ENCODE results near the gene UGT1A7. TPM values are rescaled to one million over a fixed set of nuclear protein-coding genes. Genes with fewer than 3 reads are reported as not detected.
"Not testable (repeated sequence)": the region's sequence is repeated elsewhere in the genome, so short reads cannot be mapped to it uniquely, and the experiment has no call there.

The UGT1A7 gene
- polyA plus RNA-seq, 4 donors = 0.03 to 0.07 TPM; not detected in 2

DNA sequence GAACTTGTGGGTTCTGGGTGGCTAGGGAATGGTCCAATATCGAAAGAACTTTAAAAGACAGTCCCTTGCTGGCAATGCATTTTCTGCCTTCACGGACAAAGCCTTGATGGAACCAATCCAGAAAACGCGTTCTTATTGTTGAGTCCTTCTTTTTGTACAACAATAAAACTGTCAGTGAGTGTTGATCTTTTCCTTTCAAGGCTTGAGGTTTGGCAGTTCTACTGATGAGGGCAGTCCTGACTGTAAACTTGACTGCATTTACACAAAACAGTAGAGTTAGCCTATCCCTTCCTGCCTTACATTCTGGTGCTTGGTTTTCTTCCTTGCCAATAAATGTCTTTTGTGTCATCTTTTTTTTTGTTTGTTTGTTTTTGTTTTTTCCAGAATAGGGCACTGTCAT, 2.5 kb upstream of the UGT1A7 start:
- DNase-seq (ENCODE audit: low read depth in 4 of 4, low spot score in 3 of 4) = no peak

DNA sequence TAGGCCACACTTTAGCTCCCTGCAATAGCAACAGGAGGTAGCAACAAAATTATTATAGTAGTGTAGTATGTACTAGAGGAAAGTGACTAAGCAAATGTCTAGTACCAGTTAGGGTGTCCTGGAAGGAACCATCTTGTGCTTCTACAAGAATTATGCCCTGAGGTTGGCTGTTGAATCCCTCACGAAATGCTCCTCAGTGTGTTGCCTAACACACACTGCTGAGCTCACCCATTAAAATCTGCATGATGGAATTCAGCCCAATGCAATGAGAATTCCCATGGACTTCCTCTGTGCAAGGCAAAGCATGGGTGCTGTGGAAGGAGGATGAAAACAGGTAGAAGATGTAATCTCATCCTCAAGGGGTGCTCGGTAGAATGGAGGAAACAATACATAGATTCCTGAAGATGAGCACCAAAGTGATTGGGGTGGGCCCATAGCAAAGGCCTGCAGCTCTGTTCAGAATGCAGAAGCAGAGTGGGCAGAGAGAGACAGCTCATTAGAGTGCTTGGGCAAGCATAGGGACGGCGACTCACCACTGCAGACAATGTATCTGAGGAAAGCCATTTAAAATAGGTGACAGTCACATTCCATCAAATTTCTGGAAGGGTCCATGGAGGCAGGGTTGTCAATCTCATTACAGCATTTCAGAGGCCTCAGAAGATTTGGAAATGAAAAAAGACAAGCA, 1.2 kb upstream of the UGT1A7 start:
- no peak for DNase-seq (ENCODE audit: low read depth in 4 of 4, low spot score in 3 of 4)

DNA sequence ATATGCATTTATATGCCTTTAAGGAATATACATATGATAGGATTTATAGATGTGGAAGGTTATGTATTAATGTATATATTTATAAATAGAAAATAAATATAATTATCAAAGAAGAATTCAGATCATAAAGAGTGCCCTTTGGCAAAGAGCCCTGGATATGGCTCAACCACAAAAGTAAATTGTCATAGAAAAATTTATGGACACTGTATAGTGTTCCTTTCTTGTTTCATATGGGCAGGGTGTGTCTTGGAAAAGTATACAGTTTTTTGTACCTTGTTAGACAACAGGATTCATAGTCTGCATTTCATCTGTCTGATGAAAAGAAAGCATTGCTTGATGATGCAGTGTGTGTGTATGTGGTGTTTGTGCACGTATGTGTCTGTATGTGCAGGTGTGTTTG, 2.9 kb downstream of the UGT1A7 start:
- DNase-seq (ENCODE audit: low read depth in 4 of 4, low spot score in 3 of 4) = no peak

DNA sequence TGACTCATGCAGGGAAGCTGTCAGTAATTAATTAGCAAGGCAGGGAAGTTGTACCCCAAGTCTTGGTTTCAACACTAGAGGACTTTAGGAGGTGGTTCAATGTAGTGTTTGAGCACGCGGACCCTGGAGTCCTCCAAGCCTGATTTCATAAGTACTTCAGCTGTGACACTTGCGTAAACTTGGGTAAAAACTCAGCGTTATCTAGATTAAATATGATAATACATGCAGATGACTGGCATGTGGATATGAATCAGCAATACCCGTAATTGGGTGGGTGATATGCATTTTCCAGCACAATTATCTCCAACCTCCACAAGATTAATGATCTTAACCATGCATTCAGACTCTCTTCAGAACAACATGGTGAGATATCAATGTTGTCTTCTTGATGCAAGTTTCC, 5.2 kb downstream of the UGT1A7 start:
- no peak for DNase-seq (ENCODE audit: low read depth in 4 of 4, low spot score in 3 of 4)

DNA sequence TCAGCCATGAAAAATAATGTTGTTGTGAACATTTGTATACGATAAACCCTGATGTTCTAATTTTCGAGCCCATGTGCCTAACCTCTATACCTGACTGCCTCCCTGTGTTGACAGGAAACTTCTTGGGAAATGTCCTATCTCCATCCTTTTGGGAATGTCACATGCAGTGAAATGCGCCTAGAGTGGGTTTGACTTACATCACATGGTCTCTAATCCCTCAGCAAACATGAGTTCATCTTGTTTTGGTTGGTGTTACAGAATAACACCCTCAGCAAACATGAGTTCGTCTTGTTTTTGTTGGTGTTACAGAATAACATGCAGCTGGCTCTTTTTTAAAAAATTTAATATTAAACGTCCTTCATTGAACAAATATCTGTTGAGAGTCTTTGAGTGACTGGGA, 6.6 kb downstream of the UGT1A7 start:
- DNase-seq (ENCODE audit: low read depth in 4 of 4, low spot score in 3 of 4) = no peak

DNA sequence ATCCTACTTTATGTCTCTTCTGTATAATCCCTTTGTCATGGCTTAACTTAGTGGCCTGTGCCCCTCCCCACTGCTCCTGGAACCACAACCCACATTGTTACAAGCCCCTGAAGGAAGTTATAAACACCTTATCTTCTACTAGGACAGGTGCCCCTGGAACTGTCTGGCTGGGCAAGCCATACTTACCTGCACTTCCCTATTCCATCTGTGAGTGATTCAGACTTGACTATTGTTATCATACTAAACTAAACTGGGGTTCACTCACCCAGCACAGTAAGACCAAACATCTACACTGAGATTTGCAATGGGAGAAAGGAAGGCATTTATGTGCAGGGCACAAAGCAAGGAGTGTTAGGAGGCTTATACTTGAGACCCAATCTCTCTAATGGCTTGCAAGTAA, 7.3 kb downstream of the UGT1A7 start:
- no peak for DNase-seq (ENCODE audit: low read depth in 4 of 4, low spot score in 3 of 4)

DNA sequence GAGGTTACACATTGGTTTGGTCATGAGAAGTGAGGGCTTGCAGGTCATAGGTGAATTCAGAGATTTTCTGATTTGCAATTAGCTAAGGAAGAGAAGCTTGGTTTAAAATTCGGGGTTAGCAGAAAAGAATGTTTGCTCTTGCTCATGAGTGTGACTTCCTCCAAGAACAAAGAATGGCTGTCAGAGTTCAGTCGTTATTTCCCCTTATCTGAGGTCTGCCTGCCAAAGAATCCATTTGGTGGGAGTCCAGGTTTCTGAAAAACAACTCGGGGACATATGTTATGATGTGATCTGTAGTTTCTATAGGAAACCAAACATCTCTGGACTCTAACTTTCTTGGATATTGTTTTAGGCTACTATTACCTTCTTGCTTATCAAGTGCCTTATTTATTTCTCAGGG, 7.8 kb downstream of the UGT1A7 start:
- no peak for DNase-seq (ENCODE audit: low read depth in 4 of 4, low spot score in 3 of 4)

DNA sequence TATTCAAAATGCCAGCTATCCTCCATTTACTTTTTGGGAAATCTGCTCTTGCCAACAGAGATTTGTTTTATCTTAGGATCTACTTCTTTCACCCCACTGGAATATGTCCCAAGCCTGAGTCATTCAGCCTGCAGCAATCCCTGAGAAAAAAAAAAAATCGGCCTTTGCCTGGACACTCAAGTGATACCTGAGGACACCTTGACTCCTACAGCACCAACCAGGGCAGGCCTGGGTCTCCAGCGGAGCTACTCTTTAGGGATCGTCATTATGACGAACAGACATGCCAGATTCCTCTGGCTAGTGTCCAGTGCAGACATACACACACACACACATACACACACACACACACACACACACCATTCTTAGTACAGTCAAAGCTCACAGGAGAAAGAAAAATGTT, 8.7 kb downstream of the UGT1A7 start:
- no peak for DNase-seq (ENCODE audit: low read depth in 4 of 4, low spot score in 3 of 4)

DNA sequence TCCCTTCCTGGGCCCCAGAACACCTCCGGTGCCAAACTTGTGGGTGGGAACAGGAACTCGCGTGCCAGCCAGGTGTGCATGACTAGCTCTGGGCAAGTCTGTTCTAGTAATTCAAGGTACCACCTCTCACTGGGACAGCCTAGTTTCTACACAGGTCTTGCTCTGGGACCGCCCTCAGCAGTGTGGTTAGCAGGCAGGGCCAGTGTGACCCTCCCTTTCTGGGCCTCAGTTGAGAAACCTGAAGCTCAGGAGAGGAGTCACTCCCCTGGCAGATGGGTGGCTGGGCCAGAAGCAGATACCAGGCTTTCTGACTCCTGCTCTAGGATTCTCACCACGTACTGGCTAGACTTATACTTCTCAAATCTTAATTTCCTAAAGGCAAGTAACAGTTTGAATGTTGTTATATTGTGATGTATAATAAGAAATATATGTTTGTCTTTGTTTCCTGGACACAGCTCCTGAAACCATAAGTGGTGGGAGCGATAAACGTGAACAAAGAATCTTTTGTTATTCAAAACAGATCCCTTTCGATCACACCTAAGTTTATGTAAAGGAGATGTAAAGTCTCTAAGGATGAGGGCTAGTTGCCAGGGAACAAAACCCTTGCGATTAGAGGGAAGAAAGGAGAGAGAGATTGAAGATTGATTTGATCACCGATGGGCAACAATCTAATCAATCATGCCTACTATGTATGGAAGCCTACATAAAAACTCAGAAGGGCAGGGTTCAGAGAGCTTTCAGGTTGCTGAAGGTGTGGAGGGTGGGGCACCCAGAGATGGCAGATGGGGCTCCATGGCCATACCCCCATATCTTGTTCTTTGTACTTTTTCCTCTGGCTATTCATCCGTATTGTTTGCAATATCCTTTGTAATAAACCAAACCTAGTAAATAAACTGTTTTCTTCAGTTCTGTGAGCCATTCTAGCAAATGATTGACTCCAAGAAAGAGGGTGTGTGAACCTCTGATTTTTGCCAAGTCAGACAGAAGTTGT, 10.0 kb downstream of the UGT1A7 start:
- DNase-seq (ENCODE audit: low read depth in 4 of 4, low spot score in 3 of 4) = no peak

DNA sequence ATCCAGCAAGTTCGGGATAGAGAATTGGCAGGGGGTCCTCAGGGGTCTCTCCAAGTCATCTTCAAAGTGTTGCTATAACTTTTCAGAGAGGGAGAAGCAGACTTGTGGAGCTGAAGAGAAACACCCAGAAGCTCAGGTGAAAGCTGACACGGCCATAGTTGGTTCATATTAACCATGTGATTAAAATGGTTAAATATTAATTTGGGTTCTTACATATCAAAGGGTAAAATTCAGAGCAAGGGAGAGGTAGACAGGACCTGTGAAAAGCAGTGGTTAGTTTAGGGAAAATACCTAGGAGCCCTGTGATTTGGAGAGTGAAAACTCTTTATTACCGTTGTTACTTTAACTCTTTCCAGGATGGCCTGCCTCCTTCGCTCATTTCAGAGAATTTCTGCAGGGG, 10.9 kb downstream of the UGT1A7 start, which contains the start of gene UGT1A6:
Gene UGT1A6 (plus strand): TSS at position 243 of the 400 bp plus-strand sequence. CDS start 115 bp downstream, at position 358.
- DNase-seq (ENCODE audit: low read depth in 4 of 4, low spot score in 3 of 4) = no peak

DNA sequence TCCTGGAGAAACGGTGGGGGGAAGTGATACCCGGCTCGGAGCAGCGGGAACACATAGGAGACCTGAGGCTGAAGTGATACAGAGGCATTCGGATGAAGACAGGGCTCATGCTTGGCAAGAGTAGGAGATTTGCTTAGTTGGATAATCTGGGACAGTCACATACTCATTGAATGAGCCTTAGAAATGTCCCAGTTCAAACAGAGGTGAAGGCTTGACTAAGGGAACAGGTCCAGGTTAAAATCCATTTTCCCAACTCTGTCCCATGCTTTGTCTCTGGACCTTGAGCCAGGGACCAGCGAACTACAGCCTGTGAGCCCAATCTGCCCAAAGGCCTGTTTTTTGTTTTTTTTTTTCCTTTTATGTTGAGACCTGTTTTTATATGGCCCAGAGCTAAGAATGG, 12.3 kb downstream of the UGT1A7 start:
- no peak for DNase-seq (ENCODE audit: low read depth in 4 of 4, low spot score in 3 of 4)

DNA sequence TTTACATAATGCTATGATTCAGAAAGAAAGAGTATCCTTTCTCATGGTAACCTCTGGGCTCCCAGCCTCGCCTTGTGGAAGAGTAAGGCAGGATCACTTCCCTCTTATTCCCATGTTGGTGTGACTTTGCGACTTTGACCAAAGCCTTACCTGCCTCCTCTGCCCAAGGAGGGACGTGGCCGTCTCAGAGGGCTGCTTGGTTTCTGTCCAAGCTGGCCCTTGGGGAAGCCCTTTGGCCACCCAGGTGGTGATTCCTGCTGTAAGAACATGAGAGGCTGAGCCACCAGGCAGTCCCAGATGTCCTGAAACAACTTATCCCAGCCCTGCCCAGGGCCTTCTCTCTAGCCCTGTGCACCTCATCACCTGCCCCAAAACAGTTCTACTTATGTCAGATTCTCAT, 17.0 kb downstream of the UGT1A7 start:
- DNase-seq (ENCODE audit: low read depth in 4 of 4, low spot score in 3 of 4) = no peak

DNA sequence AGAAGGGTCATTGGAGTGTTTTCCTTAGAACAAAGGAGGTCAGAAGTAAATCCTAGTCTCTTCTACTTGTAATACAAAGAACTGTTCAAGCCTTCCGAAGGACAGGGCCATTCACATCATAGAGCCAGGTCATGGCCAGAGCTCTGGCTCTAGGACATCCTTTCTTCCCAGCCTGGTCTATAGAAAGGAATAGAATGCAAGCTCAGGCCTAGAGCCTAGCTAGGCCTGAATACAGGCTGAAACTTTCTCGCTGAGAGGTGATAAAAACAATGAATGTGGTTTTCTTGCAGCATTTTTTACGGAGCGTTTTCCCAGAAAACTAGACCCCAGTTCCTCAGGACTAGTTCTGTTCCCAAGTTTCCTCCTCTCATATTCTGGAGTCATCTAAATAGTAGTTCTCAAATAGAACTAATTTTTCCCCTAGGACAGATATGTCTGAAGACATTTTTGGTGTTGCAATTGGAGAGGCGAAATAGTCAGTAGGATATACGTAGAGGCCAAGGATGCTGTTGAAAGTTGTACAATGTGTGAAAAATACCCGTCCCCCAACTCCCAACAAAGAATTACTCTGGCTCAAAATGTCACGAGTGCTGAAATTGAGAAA, 17.8 kb downstream of the UGT1A7 start:
- no peak for DNase-seq (ENCODE audit: low read depth in 4 of 4, low spot score in 3 of 4)

DNA sequence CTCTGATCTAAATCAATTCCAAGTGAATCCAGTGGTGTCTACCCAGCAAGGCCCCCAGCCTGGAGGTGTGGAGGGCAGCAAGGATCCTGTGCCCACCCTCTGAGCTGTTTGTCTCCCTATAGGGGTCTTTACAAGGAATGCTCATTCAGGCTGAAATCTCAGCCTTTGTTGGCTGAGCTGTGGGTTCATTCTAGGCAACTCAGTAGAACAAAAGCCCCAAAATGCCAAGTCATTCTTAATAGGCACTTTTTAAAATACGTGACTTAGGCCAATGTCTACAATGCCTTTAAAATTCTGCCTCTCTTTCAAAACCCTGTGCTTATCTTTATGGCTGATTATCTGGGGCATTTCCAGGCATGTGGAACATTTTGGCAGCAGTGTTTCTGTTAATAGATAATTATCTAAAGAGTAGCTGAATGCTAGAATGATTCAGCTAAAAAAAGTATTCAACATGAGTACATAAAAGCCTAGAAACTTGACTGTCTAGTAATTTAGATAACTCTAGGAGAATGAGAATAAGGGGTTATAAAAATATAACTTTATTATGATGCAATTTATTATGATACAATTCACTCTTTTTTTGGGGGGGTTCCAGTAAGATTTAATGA, 18.4 kb downstream of the UGT1A7 start:
- DNase-seq (ENCODE audit: low read depth in 4 of 4, low spot score in 3 of 4) = peak in 1 of 4 donors; percentile 29

DNA sequence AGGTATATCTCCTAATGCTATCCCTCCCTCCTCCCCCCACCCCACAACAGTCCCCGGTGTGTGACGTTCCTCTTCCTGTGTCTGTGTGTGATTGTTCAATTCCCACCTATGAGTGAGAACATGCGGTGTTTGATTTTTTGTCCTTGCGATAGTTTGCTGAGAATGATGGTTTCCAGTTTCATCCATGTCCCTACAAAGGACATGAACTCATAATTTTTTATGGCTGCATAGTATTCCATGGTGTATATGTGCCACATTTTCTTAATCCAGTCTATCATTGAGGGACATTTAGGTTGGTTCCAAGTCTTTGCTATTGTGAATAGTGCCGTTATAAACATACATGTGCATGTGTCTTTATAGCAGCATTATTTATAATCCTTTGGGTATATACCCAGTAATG, 19.1 kb downstream of the UGT1A7 start:
- DNase-seq (ENCODE audit: low read depth in 4 of 4, low spot score in 3 of 4) = not testable (repeated sequence)

DNA sequence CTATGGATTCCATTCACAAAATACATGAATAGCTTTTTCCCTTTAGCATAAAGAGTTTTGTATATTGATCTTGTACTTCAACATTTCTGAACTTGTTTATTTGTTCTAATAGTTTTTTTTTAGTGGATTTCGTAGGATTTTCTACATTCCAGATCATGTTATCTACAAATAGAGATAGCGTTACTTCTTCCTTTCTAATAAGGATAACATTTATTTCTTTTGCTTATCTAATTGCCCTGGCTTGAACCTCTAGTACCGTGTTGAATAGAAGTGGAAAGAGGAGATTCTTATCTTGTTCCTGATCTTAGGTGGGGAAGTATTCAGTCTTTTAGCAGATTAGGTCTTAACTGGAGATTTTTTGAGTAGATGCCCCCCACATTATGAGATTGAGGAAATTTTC, 20.5 kb downstream of the UGT1A7 start:
- DNase-seq (ENCODE audit: low read depth in 4 of 4, low spot score in 3 of 4) = no peak

DNA sequence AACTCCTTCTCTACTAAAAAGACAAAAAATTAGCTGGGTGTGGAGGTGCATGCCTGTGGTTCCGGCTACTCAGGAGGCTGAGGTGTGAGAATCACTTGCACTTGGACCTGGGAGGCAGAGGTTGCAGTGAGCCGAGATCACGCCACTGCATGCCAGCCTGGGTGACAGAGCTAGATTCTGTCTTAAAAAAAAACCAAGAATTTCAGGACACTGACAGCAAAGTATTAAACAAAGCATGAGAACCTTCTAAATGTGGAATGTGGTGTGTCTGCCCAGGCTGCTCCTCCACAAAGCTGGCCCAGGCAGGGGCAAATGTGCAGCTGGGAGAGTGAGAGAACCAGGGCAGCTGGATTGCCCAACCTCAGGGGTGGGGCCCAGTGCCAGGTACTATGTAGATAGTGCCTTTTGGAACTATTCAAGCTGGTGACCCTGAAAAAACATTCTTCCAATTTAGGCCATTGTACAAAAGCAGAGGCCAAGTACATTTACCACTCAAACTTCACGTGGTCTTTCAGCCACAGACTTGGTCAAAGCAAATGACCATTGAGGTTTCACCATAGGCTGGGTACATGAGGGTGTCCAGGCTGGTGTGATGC, 24.3 kb downstream of the UGT1A7 start:
- no peak for DNase-seq (ENCODE audit: low read depth in 4 of 4, low spot score in 3 of 4)

DNA sequence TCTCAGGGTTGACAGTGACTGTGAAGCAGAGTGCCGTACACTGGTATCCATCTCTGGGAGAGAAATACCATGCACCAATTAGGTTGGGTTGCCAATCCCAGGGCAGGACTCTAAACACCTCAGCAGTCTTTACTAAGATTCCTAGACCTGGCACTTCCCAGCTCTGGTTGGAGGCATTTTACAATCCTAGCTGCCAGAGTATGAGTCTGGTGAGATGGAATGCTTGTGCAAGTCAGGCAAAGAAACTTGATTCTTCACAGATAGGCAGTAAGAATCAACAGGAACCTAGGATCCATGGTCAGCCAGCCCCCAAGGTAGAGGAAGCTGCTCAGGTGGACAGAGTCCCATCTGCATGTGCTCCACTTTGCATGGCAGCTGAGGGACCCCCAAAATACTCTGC, 25.0 kb downstream of the UGT1A7 start:
- DNase-seq (ENCODE audit: low read depth in 4 of 4, low spot score in 3 of 4) = no peak

DNA sequence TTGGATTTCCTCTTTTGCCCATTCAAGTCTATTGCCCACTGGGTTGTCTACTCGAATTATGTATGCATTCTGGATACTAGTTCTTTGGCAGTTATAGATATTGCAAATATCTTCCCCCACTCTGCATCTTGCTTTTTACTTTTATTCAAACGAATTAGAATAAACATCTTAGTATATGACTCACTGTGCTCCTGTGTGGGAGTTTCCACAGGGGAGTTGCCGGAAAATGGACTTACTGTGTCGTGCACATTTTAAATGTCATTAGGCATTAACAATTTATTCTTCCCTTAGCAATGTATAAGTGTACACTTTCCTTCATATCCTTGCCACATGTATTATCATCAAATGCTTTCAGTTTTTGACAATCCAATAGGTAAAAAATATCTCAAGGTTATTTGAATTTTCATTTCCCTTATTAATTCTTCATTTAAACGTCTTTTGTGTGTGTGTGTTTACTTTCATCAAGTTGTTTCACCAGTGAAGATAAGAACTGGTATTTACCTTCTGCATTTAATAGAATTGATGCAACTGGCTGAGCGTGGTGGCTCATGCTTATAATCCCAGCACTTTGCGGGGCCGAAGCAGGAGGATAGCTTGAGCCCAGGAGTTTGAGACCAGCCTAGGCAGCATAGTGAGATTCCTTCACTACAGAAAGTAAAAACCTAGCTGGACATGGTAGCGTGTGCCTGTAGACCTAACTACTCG, 26.4 kb downstream of the UGT1A7 start:
- DNase-seq (ENCODE audit: low read depth in 4 of 4, low spot score in 3 of 4) = no peak

DNA sequence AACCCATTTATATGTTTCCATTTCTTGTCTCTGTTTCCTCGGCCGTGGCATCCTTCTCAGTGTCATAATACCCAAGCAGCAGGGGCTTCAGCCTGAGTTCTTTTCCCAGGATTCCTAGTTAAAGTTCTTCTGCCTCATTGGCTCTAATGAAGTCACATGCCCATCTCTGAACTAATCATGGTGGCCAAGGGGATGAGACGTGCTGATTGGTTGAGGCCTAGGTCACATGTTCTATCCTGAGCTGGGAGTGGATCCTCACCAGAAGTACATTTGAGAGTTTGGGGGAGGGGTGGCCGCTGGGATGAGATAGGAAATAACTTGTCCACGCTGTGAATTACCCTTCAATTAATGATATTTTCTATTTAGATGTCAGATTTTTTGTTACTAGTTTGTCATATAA, 27.2 kb downstream of the UGT1A7 start:
- DNase-seq (ENCODE audit: low read depth in 4 of 4, low spot score in 3 of 4) = no peak
